Chondrocyte (in vitro differentiated cells): ENCODE data around the gene DIPK1A. TPM values are rescaled to one million over a fixed set of nuclear protein-coding genes. Genes with fewer than 3 reads are reported as not detected.

Experiments
- DNase-seq: peaks from one replicate; pipeline ENCODE4 v3.0.0; 2021; ENCODE audit warnings: mixed read lengths, low spot score
- H3K27ac Mint-ChIP-seq: one replicate; pipeline ENCODE4 v1.8.0; 2021; ENCODE audit warnings: mild to moderate bottlenecking, moderate library complexity, mixed read lengths; ENCODE audit not compliant: unreplicated experiment
- H3K27me3 Mint-ChIP-seq: 2 replicates; pipeline ENCODE4 v1.8.0; 2021; ENCODE audit warnings: low read depth, mixed read lengths
- H3K36me3 Mint-ChIP-seq: 2 replicates; pipeline ENCODE4 v1.8.0; 2021; ENCODE audit warnings: low read depth, mixed read lengths
- H3K4me1 Mint-ChIP-seq: 2 replicates; pipeline ENCODE4 v1.8.0; 2021; ENCODE audit warnings: low read depth, mild to moderate bottlenecking, mixed read lengths
- H3K4me3 Mint-ChIP-seq: one replicate; pipeline ENCODE4 v1.8.0; 2021; ENCODE audit warnings: mild to moderate bottlenecking, moderate library complexity, mixed read lengths; ENCODE audit not compliant: unreplicated experiment
- H3K9me3 Mint-ChIP-seq: 2 replicates; pipeline ENCODE4 v1.8.0; 2021; ENCODE audit warnings: low read depth, mixed read lengths
- total RNA-seq: library from RNA; stranded (reverse); gene quantifications from 3 replicates; pipeline ENCODE4 v1.2.1, GENCODE V29; 2021
- TF ChIP-seq, protein P1 (sequence below): fragments of 200-600 bp; sonication (generic); IDR thresholded peaks from 2 replicates; pipeline ENCODE4 v1.5.0; 2021; ENCODE audit warnings: antibody characterized with exemption, mild to moderate bottlenecking, moderate library complexity

The DIPK1A gene
- total RNA-seq, 1 donor from 2014 or later: 11.2 TPM

DNA sequence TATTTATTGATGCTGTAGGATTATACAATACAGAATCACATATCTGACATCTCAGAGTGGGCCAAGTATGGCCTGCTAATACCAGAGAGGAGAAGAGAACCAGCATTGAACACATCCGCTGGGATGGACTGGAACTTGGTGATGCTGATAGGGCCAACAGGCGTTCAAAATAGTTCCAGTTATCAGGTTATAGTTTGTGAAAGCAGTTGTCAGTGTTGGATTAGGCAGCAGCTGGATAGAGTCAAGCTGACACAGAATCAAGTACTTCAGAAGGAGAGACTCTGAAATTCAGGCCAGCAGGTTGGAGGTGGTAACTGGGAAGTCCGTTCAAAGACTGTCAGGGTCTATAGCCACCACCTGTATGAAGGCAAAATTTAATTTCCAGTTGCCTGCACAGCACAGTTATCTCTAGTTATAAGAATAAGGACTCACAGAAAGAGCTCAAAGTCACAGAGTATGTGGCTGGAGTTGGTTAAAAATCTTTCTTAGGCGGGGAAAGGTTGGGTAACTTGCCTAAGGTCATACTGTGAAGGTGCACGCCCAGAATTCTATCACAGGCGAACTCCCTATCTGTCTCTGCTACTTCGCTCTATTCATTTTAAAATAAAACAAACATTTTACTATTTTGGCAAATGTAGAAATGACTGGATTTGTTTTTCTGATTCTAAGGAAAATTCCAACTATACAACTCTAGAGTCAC is 9.9 kb upstream of the DIPK1A start:
- Mint-ChIP-seq H3K36me3 (no peaks in the 10 kb centered on the region), H3K27ac (no peak overlapping the region)
- no peak for DNase-seq

DNA sequence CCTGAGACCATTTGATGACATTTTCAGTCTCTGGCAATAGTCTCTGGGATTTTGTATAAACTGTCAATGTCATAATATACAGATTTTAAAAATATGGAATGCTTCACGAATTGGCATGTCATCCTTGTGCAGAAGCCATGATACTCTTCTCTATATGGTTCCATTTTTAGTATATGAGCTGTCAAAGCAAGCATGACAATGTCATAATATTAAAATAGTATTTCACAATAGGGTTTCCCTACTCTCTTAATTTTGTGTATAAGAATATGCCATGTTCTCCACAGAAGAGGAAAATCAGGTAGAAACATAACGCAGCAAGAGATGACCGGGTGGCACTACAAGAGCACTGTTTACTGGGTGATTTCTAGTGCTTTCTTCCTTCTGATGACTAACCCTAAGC is 8.3 kb upstream of the DIPK1A start:
- no peak for DNase-seq
- TF ChIP-seq, protein P1, sequence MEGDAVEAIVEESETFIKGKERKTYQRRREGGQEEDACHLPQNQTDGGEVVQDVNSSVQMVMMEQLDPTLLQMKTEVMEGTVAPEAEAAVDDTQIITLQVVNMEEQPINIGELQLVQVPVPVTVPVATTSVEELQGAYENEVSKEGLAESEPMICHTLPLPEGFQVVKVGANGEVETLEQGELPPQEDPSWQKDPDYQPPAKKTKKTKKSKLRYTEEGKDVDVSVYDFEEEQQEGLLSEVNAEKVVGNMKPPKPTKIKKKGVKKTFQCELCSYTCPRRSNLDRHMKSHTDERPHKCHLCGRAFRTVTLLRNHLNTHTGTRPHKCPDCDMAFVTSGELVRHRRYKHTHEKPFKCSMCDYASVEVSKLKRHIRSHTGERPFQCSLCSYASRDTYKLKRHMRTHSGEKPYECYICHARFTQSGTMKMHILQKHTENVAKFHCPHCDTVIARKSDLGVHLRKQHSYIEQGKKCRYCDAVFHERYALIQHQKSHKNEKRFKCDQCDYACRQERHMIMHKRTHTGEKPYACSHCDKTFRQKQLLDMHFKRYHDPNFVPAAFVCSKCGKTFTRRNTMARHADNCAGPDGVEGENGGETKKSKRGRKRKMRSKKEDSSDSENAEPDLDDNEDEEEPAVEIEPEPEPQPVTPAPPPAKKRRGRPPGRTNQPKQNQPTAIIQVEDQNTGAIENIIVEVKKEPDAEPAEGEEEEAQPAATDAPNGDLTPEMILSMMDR: no peak
- Mint-ChIP-seq H3K27me3 (peaks cover 15% of the 10 kb centered on the region), H3K4me1 (peaks cover 4% of the 10 kb centered on the region), H3K27ac (no peak overlapping the region), H3K4me3 (no peak overlapping the region), H3K9me3 (no peaks in the 10 kb centered on the region), H3K36me3 (no peaks in the 10 kb centered on the region)

More for the DNA sequence above, 9.9 kb upstream of the DIPK1A start:
- Mint-ChIP-seq H3K4me1 (peaks cover 4% of the 10 kb centered on the region), H3K9me3 (no peaks in the 10 kb centered on the region), H3K27me3 (peaks cover 15% of the 10 kb centered on the region), H3K4me3 (no peak overlapping the region)
- TF ChIP-seq, protein P1: no peak

DNA sequence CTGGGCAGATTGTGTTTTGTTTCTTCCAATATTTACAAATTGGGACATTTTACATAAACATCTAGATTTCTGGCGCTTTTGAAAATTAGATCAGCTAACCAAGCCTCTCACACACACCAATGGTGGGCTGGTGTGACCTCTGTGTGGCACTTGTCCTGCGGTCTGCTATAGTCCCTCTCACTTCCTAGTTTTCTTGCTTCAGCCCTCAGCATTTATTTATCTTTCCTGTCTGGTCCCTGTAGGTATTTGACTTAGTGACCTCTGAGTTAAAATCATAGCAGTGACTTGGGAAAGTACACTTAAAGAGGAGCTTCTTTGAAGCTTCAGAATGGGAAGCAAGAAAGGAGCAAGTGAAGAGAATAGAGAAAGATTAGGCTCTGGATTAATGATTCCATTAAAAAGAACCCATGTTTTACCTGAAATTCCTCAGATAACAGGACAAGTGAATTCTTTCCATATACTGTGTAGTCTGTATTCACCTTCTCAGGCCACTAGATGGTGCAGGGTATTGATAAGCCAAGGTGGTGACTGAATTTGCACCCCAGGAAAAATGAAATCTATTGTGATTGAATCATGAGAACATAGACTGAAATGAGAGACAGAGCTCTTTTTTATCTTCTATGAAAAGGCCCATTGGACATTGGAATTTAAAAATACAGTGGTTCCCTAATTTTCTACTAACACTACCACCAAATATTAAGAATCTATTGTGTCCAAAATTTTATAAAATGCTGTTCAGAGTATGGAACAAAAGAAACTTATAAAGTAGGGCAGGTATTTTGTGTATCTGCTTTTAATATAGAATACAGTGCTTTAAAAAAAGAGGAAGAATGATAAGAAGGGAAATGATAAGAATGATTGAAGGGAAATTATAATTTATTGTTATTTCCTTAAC is 7.1 kb upstream of the DIPK1A start:
- Mint-ChIP-seq H3K9me3 (no peaks in the 10 kb centered on the region), H3K4me3 (no peak overlapping the region), H3K27ac (no peak overlapping the region), H3K27me3 (peaks cover 12% of the 10 kb centered on the region), H3K36me3 (no peaks in the 10 kb centered on the region), H3K4me1 (peaks cover 4% of the 10 kb centered on the region)
- TF ChIP-seq, protein P1: peak; percentile 74
- DNase-seq: no peak

DNA sequence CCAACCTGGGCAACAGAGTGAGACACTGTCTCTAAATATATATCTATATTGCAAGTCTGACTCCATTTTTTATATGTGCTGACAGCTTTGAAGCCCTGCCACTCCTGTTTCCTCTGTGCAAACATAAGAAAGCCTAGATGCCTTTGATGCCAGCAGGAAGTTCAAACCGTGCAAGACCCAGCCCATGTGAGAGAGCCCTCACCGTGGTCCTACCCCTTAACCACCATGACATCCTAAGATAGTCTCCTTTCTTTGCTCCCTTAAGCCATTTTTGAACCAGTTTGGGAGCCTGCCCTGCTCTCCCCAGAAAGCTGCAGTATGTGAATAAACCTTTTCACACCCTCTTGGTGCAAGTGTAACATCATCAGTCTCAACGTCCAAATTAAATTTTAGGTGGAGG is 3.7 kb upstream of the DIPK1A start:
- Mint-ChIP-seq H3K4me3 (no peak overlapping the region), H3K9me3 (no peaks in the 10 kb centered on the region), H3K4me1 (peaks cover 10% of the 10 kb centered on the region), H3K27ac (no peak overlapping the region), H3K36me3 (no peaks in the 10 kb centered on the region), H3K27me3 (no peaks in the 10 kb centered on the region)
- TF ChIP-seq, protein P1: no peak
- no peak for DNase-seq

DNA sequence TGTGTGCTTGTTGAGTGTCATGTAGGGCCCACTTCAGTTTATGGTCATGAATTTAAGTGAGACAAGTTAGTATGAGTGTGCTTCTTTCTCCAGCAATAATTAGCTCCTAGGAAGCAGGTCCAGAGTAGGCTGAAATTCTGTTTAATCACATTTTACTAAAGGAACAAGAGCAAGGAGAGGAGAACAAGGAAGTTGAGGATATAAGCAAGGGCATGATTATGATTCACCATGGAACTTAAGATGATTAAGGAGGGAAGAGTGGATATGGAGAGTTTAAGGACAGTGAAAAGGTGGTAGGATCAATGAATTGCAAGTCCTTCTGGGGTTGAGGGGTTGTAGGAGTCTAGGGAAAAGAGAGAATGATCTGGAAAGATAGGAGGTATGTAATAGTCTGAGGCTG is 3.1 kb upstream of the DIPK1A start:
- H3K27me3 Mint-ChIP-seq: no peaks in the 10 kb centered on the region
- H3K9me3 Mint-ChIP-seq: no peaks in the 10 kb centered on the region
- H3K36me3 Mint-ChIP-seq: no peaks in the 10 kb centered on the region
- DNase-seq: no peak
- TF ChIP-seq, protein P1: no peak
- H3K27ac Mint-ChIP-seq: no peak overlapping the region
- no peak overlapping the region for H3K4me3 Mint-ChIP-seq
- peaks cover 11% of the 10 kb centered on the region for H3K4me1 Mint-ChIP-seq
